Stomach (tissue), 4 donors: ENCODE data around the gene TRPM4.

Source experiments
- EP300 ChIP-seq: sonication (generic); formaldehyde crosslinking; IDR thresholded peaks from one replicate; pipeline ENCODE4 v1.6.1; 2017; ENCODE audit warnings: antibody characterized with exemption
- POLR2AphosphoS5 ChIP-seq, 3 donors: sonication (generic); formaldehyde crosslinking; IDR thresholded peaks; one replicate each; pipeline ENCODE4 v1.6.1; 2016; ENCODE audit warnings: antibody characterized with exemption in 3 of 3
- TF ChIP-seq, protein P1 (sequence below), 7 experiments: fragments of 450-650 bp in 4 of 7; fragments of 200-600 bp in 3 of 7; sonication (generic) in 3 of 7; IDR thresholded peaks; one replicate each; pipeline ENCODE4 v1.5.1; 2016 to 2019; ENCODE audit warnings: antibody characterized with exemption in 7 of 7, control low read depth in 2 of 7, mild to moderate bottlenecking in 1 of 7

DNA sequence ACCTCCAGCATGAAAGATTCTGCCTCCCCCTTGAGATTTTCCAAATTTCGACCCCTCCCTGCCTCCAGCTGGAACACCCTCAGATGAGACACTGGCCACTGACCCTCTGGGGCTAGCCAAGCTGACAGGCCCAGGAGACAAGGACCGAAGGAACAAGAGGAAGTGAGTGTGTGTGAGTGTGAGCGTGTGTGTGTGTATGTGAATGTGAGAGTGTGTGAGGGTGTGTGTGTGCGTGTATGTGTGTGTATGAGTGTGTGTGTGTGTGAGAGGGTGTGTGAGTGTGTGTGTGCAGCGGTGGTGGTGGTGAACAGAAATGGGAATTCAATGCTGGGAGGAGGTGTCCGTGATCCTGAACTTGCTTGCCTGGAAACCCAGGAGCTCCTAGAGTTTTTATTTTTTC lies 16.2 kb upstream of the TRPM4 start:
- TF ChIP-seq EP300 (no peak), POLR2AphosphoS5 (IDR thresholded peaks at IDR 0.05) (no peak)
- TF ChIP-seq, protein P1, sequence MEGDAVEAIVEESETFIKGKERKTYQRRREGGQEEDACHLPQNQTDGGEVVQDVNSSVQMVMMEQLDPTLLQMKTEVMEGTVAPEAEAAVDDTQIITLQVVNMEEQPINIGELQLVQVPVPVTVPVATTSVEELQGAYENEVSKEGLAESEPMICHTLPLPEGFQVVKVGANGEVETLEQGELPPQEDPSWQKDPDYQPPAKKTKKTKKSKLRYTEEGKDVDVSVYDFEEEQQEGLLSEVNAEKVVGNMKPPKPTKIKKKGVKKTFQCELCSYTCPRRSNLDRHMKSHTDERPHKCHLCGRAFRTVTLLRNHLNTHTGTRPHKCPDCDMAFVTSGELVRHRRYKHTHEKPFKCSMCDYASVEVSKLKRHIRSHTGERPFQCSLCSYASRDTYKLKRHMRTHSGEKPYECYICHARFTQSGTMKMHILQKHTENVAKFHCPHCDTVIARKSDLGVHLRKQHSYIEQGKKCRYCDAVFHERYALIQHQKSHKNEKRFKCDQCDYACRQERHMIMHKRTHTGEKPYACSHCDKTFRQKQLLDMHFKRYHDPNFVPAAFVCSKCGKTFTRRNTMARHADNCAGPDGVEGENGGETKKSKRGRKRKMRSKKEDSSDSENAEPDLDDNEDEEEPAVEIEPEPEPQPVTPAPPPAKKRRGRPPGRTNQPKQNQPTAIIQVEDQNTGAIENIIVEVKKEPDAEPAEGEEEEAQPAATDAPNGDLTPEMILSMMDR (IDR thresholded peaks at IDR 0.05) = no peak
